ENCODE measurements around the gene DCANP1.

Gene DCANP1

GRCh38 chr5:135452321-135453030 lies 5.3 kb upstream of the DCANP1 start, which contains the start of gene TIFAB:
Gene TIFAB (minus strand): TSS chr5:135452351. CDS start chr5:135449939, 2,412 bp downstream.
- no CpG with 5 or more reads among the region's 10 CpGs for WGBS (ENCODE audit: extremely low coverage, insufficient coverage, low lambda C conversion rate)
- Histone ChIP-seq H3K79me1 (ENCODE audit: low read length) (no peaks in the 10 kb centered on the region), H2BK5ac (ENCODE audit: low read length) (no peak within 1 kb of the TSS), H3K79me2 (ENCODE audit: control insufficient read depth, insufficient read depth, low read length) (no peaks in the 10 kb centered on the region), H2AK5ac (ENCODE audit: low read length) (no peak within 1 kb of the TSS), H3K27me3 (ENCODE audit: insufficient read depth, low read length, poor library complexity) (no peaks in the 10 kb centered on the region), H3K4me1 (ENCODE audit: control insufficient read depth, low read depth, low read length) (peaks cover 8% of the 10 kb centered on the region), H4K5ac (ENCODE audit: low read length) (no peak within 1 kb of the TSS), H2BK15ac (replicated peaks; ENCODE audit: low read depth) (no peak within 1 kb of the TSS), H3K36me3 (ENCODE audit: control insufficient read depth, insufficient read depth, low read length) (no peaks in the 10 kb centered on the region), H3K23ac (ENCODE audit: low read length) (no peak within 1 kb of the TSS), H4K8ac (ENCODE audit: low read depth, low read length) (no peak within 1 kb of the TSS), H3K4ac (ENCODE audit: low read depth, low read length) (no peak within 1 kb of the TSS), H3K4me2 (ENCODE audit: low read length) (no peak within 1 kb of the TSS), H3K18ac (ENCODE audit: low read length) (no peak within 1 kb of the TSS), H3K9ac (ENCODE audit: low read length) (no peak within 1 kb of the TSS), H2BK120ac (ENCODE audit: low read depth, low read length) (no peak within 1 kb of the TSS), H3K27ac (ENCODE audit: low read depth, low read length) (no peak within 1 kb of the TSS), H3K4me3 (ENCODE audit: low read length) (no peak within 1 kb of the TSS), H3K56ac (ENCODE audit: low read length) (no peak within 1 kb of the TSS)
- no peak for DNase-seq

DNA sequence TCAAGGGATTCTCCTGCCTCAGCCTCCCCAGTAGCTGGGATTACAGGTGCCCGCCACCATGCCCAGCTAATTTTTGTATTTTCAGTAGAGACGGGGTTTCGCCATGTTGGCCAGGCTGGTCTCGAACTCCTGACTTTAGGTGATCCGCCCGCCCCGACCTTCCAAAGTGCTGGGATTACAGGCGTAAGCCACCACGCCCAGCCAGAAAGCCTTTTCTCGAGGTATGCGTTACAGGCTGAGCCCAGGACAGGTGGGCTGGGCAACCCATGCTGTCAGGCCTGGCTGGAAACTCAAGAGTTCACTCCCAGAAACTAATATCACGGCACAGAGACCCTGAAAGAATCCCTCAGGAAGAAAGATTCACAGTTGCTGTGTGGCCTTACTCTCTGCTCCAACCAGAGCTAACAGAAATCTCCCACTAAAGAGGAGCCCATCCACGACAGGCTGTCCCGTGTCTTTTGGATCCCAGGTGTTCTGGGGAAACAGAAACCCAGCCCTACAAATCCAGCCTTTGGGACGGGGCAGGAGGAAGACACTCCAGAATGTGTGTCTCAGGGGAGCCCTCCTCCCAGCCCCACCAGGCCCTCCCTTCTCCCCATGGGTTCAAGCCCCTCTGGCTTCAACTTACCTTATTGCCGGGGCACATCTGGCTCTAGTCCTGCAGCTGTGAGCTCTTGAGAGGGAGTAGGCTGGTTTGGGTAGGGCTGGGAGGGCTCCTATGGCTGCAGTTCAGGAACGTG lies 4.6 kb upstream of the DCANP1 start:
- Histone ChIP-seq H3K4me3 (ENCODE audit: low read length) (no peak overlapping the region), H2AK5ac (ENCODE audit: low read length) (no peak overlapping the region), H3K23ac (ENCODE audit: low read length) (no peak overlapping the region), H3K18ac (ENCODE audit: low read length) (no peak overlapping the region), H3K9ac (ENCODE audit: low read length) (no peak overlapping the region), H4K5ac (ENCODE audit: low read length) (no peak overlapping the region), H3K36me3 (ENCODE audit: control insufficient read depth, insufficient read depth, low read length) (no peaks in the 10 kb centered on the region), H3K27ac (ENCODE audit: low read depth, low read length) (no peak overlapping the region), H2BK15ac (replicated peaks; ENCODE audit: low read depth) (no peak overlapping the region), H2BK5ac (ENCODE audit: low read length) (no peak overlapping the region), H3K4me2 (ENCODE audit: low read length) (no peak overlapping the region), H3K79me1 (ENCODE audit: low read length) (no peaks in the 10 kb centered on the region), H3K79me2 (ENCODE audit: control insufficient read depth, insufficient read depth, low read length) (no peaks in the 10 kb centered on the region), H3K4me1 (ENCODE audit: control insufficient read depth, low read depth, low read length) (peaks cover 10% of the 10 kb centered on the region), H4K8ac (ENCODE audit: low read depth, low read length) (no peak overlapping the region), H2BK120ac (ENCODE audit: low read depth, low read length) (no peak overlapping the region), H3K56ac (ENCODE audit: low read length) (no peak overlapping the region), H3K27me3 (ENCODE audit: insufficient read depth, low read length, poor library complexity) (no peaks in the 10 kb centered on the region), H3K4ac (ENCODE audit: low read depth, low read length) (no peak overlapping the region)
- DNase-seq = no peak
- WGBS (ENCODE audit: extremely low coverage, insufficient coverage, low lambda C conversion rate) = no CpG with 5 or more reads among the region's 17 CpGs

- Histone ChIP-seq H3K4me3 (ENCODE audit: low read length) (no peak overlapping the region), H2BK15ac (replicated peaks; ENCODE audit: low read depth) (no peak overlapping the region), H3K27me3 (ENCODE audit: insufficient read depth, low read length, poor library complexity) (no peaks in the 10 kb centered on the region)
Observed at GRCh38 chr5:135450952-135451351, 3.8 kb upstream of the DCANP1 start.

DNA sequence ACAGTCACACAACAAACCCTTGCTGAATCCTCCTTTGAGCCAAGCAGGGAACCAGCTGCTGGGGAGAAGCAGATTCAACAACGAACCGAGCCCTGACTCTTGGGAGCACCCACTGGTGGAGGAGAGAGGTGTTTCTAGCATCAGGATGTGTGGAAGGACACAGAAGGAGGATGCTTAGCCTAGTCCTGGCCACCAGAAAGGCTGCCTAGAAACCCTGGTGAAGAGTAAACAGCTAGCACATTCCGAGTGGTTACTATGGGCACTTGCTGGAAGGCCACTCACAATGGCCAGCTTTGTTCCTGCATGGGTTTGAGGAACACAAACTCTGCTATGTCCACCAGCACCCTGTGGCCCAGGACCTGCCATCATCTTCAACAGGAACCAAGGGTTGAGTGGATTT lies 3.2 kb upstream of the DCANP1 start:
- no peak overlapping the region for H3K27ac ChIP-seq (ENCODE audit: low read depth, low read length)
- no peak overlapping the region for H4K8ac ChIP-seq (ENCODE audit: low read depth, low read length)
- no peaks in the 10 kb centered on the region for H3K79me2 ChIP-seq (ENCODE audit: control insufficient read depth, insufficient read depth, low read length)
- DNase-seq = no peak
- H4K5ac ChIP-seq (ENCODE audit: low read length) = no peak overlapping the region
- no peak overlapping the region for H2BK5ac ChIP-seq (ENCODE audit: low read length)
- no peak overlapping the region for H3K18ac ChIP-seq (ENCODE audit: low read length)
- H3K4ac ChIP-seq (ENCODE audit: low read depth, low read length) = no peak overlapping the region
- H2BK120ac ChIP-seq (ENCODE audit: low read depth, low read length) = no peak overlapping the region
- no peak overlapping the region for H3K4me2 ChIP-seq (ENCODE audit: low read length)
- peaks cover 10% of the 10 kb centered on the region for H3K4me1 ChIP-seq (ENCODE audit: control insufficient read depth, low read depth, low read length)
- H3K27me3 ChIP-seq (ENCODE audit: insufficient read depth, low read length, poor library complexity) = no peaks in the 10 kb centered on the region
- H3K23ac ChIP-seq (ENCODE audit: low read length) = no peak overlapping the region
- H3K79me1 ChIP-seq (ENCODE audit: low read length) = no peaks in the 10 kb centered on the region
- H3K36me3 ChIP-seq (ENCODE audit: control insufficient read depth, insufficient read depth, low read length) = no peaks in the 10 kb centered on the region
- no CpG with 5 or more reads among the region's 3 CpGs for WGBS (ENCODE audit: extremely low coverage, insufficient coverage, low lambda C conversion rate)
- no peak overlapping the region for H2AK5ac ChIP-seq (ENCODE audit: low read length)
- H3K4me3 ChIP-seq (ENCODE audit: low read length) = no peak overlapping the region
- H3K56ac ChIP-seq (ENCODE audit: low read length) = no peak overlapping the region
- no peak overlapping the region for H2BK15ac ChIP-seq (replicated peaks; ENCODE audit: low read depth)
- H3K9ac ChIP-seq (ENCODE audit: low read length) = no peak overlapping the region

More at GRCh38 chr5:135450952-135451351, 3.8 kb upstream of the DCANP1 start:
- no peak overlapping the region for H2BK120ac ChIP-seq (ENCODE audit: low read depth, low read length)
- H3K79me1 ChIP-seq (ENCODE audit: low read length) = no peaks in the 10 kb centered on the region
- no peak overlapping the region for H3K23ac ChIP-seq (ENCODE audit: low read length)
- H3K4ac ChIP-seq (ENCODE audit: low read depth, low read length) = no peak overlapping the region
- no peak for DNase-seq
- peaks cover 10% of the 10 kb centered on the region for H3K4me1 ChIP-seq (ENCODE audit: control insufficient read depth, low read depth, low read length)
- no peak overlapping the region for H4K5ac ChIP-seq (ENCODE audit: low read length)
- H4K8ac ChIP-seq (ENCODE audit: low read depth, low read length) = no peak overlapping the region
- no peak overlapping the region for H2AK5ac ChIP-seq (ENCODE audit: low read length)
- H3K56ac ChIP-seq (ENCODE audit: low read length) = no peak overlapping the region
- WGBS (ENCODE audit: extremely low coverage, insufficient coverage, low lambda C conversion rate) = no CpG with 5 or more reads among the region's 2 CpGs
- no peak overlapping the region for H3K4me2 ChIP-seq (ENCODE audit: low read length)
- no peak overlapping the region for H3K27ac ChIP-seq (ENCODE audit: low read depth, low read length)
- no peak overlapping the region for H2BK5ac ChIP-seq (ENCODE audit: low read length)
- no peak overlapping the region for H3K18ac ChIP-seq (ENCODE audit: low read length)
- no peak overlapping the region for H3K9ac ChIP-seq (ENCODE audit: low read length)
- H3K36me3 ChIP-seq (ENCODE audit: control insufficient read depth, insufficient read depth, low read length) = no peaks in the 10 kb centered on the region
- no peaks in the 10 kb centered on the region for H3K79me2 ChIP-seq (ENCODE audit: control insufficient read depth, insufficient read depth, low read length)

GRCh38 chr5:135449644-135450043 lies 2.5 kb upstream of the DCANP1 start:
- no peak overlapping the region for H3K4me3 ChIP-seq (ENCODE audit: low read length)
- WGBS (ENCODE audit: extremely low coverage, insufficient coverage, low lambda C conversion rate) = no CpG with 5 or more reads among the region's 12 CpGs
- H3K4ac ChIP-seq (ENCODE audit: low read depth, low read length) = no peak overlapping the region
- H3K27ac ChIP-seq (ENCODE audit: low read depth, low read length) = no peak overlapping the region
- no peak overlapping the region for H3K18ac ChIP-seq (ENCODE audit: low read length)
- no peaks in the 10 kb centered on the region for H3K36me3 ChIP-seq (ENCODE audit: control insufficient read depth, insufficient read depth, low read length)
- no peak overlapping the region for H4K8ac ChIP-seq (ENCODE audit: low read depth, low read length)
- no peak overlapping the region for H3K9ac ChIP-seq (ENCODE audit: low read length)
- H3K23ac ChIP-seq (ENCODE audit: low read length) = no peak overlapping the region
- no peaks in the 10 kb centered on the region for H3K79me2 ChIP-seq (ENCODE audit: control insufficient read depth, insufficient read depth, low read length)
- H3K56ac ChIP-seq (ENCODE audit: low read length) = no peak overlapping the region
- no peak overlapping the region for H2BK15ac ChIP-seq (replicated peaks; ENCODE audit: low read depth)
- H3K79me1 ChIP-seq (ENCODE audit: low read length) = no peaks in the 10 kb centered on the region
- no peak overlapping the region for H3K4me2 ChIP-seq (ENCODE audit: low read length)
- no peaks in the 10 kb centered on the region for H3K27me3 ChIP-seq (ENCODE audit: insufficient read depth, low read length, poor library complexity)
- H2AK5ac ChIP-seq (ENCODE audit: low read length) = no peak overlapping the region
- H2BK120ac ChIP-seq (ENCODE audit: low read depth, low read length) = no peak overlapping the region
- H2BK5ac ChIP-seq (ENCODE audit: low read length) = no peak overlapping the region
- no peak overlapping the region for H4K5ac ChIP-seq (ENCODE audit: low read length)
- no peak for DNase-seq
- peaks cover 10% of the 10 kb centered on the region for H3K4me1 ChIP-seq (ENCODE audit: control insufficient read depth, low read depth, low read length)

All from mesendoderm (in vitro differentiated cells).